ENCODE measurements around the gene VSTM4.

VSTM4 gene

DNA sequence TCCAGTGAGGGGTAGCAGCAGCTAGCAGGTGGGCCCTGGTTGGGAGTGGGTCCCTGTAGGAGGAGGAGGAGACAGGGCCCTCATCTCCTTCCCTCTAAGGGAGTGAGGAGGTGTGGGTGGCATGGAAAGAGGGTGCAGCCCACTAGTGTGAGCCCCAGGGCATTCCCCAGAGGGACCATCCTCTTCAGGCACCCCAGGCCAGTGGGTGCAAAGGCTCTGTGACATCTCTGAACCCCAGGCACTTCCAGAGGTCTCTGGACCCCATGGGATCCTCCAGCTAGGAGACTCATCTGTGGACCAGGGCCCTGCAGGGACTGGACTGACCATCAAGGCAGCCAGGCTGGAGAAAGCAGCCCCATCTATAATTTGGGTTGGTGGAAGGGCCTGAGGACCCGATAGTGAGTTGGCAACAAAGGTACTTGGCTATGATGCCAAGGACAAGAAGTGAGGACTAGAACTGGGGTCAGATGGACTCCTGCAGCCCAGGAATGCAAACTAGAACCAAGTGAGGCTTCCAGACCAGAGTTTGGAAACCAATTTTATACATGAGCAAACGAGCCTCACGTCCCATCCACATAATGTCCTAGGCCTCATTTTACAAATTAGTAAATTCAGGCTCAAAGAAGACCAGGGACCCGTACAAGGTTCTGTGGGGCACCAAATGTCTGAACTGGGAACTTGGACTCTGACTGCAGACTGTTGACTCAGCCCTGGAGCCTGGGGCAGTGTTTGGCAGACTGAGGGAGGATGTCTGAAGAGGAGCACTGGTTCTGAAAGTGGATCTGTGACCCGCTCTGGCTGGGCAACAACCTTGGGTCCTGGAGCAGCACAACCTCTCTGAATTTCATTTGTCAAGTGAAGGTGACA lies 1.4 kb upstream of the VSTM4 start:
- DNase-seq (ENCODE audit: low spot score) = peak; percentile 48

DNA sequence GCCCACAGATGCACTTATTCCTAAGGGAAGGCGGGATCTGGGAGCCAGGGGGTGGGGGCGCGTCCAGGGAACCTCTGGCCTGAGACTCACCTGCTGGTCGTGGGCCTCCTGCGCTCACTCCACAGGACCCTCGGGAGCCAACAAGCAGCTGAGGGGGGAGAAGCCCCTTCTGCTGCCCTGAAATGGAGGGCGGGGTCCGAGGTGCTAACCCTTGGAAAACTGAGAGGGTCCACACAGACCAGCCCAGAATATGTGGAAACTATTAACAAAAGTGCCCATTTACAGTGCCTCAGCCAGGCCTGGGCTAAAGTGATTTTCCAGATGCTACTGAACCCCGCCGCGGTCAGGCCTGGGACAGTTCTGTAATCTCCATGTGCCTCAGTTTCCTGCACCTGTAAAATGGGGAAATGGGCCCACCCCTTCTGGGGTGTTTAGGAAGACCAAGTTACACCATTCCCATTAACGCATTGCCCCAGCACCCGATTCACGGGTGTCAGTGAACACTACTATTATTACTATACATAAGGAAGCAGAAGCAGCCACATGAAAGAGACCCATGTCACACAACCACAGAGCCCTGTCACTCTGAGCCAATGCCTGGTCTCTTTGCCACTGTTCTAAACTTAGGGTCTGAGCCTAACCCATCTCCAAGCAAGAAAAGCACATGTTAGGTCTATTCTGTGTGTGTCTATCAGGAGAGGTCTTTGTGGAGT lies 630 bp upstream of the VSTM4 start:
- DNase-seq (ENCODE audit: low spot score) = peak; percentile 31

DNA sequence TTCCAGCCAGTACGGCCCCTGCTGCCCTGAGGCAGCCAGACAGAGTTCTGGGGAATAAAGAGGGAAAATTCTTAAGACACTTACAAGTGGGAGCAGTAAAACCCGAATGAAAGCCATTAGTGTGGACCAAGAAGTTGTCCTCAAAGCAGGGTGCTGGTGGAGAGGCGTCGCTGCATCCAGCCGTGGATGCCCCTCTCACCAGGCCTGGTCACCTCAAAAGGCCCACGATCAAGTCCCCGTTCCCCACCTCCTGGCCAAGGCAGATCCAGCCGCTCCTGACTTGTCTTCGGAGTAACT lies 656 bp downstream of the VSTM4 start:
- peak; percentile 78 for DNase-seq (ENCODE audit: low spot score)

DNA sequence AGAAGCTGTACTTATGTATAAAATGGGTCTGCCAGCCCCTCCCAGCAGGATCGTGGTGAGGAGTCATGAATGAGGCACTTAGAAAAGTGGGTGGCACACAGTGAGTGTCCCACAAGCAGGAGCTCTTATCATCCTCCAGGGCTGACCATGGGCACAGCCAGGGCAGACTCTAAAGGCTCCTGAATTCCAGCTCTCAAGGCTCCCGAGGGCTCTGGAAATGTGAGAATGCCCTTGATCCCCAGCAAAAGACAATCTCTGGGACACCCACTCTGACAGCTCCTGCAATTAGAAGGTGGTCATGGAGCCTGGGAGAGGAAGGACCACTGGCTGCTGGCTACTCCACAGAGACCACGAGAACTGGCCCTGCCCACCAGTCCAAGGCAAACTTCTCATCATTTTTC lies 1.6 kb downstream of the VSTM4 start:
- peak; percentile 55 for DNase-seq (ENCODE audit: low spot score)

DNA sequence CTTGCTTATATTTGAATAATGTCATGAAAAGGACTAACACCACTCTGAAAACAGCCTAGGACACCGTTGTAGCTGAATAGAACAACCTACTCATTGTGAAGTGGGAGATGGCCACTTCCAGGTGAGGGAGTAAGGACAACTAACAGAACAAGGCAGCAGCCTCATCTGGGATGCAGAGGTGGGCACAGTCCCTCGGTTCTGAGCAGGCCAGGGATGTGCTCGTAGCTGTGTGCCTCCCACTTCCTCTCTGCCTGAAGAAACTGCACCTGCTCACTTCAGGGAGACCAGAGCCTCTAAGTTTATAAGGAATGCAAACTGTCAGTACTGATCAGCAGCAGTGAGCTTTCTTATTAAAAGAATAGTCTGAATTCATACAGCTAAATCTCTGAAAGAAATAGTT lies 2.5 kb downstream of the VSTM4 start:
- no peak for DNase-seq (ENCODE audit: low spot score)

DNA sequence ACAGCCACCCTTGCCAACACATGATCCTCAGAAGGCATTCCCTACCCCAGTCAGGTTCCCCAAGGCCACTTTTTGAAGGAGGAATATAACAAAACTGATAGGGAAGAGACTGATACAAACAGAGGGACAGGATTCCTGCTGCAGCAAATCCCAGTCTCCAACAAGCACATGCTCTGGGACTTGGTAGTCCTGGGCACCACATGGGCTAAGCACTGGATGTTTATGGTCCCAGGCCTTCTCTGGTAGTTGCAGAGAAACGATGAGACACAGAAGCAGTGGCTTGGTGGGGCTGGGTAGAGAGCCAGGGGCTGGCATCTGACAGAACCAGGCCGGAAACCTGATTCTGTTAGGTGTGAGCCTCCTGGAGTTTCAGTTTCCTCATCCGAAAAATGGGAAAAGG lies 3.2 kb downstream of the VSTM4 start:
- DNase-seq (ENCODE audit: low spot score) = no peak

DNA sequence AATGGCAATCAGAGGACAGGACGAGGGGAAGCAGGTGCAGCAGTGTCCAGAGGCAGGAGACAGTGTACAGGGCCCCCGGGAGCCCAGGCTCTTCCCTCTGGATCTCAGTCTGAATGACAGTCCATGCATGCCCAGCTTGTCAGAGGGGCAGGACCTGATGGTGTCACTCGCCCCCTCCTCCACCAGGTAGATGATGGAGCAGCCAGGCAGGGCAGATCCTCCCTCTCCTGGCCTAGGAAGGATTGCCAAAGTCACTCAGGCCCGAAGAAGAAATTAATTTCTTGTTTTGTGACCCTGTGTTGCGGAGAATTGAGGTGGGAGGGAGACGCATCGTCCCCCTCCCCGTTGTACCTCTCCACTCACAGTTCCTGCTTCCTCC lies 4.0 kb downstream of the VSTM4 start:
- DNase-seq (ENCODE audit: low spot score) = peak; percentile 30

DNA sequence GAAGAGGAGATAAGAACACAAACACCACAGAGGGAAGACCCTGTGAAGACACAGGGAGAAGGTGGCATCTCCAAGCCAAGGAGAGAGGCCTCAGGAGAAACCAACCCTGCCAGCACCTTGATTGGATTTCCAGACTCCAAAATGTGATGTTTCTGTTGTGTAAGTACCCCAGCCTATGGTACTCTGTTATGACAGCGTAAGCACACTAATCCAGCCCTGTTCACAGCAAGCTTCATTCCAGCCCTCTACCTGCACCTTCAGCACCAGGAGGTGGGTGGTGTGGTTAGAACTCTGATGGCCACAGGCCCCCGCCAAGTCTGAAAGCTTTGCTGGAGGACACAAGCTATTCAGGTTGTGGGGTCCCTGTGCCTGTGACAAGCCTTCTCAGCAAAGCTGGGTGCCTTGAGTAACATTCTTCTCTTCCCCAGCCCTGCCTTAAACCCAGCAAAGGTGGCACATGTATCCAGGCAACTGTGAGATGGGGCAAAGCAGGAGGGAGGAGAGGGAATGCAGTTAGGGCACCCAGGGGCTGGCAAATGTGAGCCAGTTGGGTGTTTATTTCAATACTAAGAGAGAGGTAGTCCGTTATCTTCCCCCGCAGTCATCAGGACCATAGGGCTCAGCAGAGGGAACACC lies 4.5 kb downstream of the VSTM4 start:
- peak; percentile 34 for DNase-seq (ENCODE audit: low spot score)

DNA sequence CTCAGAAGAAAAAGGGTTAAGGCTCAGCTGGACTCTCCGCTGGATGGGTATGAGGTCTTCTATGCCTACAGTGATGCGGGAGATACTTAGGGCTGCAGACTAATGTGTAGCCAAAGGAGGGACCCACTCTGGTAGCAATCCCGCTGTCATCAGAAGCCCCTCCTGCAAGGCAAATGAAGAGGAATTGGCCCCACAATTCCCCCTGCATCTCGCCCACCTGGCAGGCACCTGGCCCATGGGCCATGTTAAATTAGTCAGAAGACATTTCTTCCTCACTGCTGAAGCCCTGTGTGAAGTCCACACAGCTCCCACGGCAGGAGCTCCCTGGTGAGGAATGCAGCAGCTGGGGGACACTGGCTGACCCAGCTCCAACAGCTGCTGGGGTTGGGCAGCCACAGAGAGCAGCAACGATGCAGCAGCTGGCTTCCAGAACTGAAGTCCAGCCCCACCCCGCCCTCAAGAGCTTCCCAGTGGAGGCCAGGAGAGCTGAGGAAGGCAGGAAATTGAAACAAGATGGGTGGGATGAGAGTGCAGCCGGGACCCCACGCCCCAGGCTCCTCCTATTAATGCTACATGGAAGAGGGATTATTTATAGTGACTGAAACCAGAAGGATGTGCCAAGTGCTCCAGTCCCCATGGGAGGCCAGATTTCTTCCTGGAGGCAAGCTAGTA lies 5.5 kb downstream of the VSTM4 start:
- DNase-seq (ENCODE audit: low spot score) = peak; percentile 90

DNA sequence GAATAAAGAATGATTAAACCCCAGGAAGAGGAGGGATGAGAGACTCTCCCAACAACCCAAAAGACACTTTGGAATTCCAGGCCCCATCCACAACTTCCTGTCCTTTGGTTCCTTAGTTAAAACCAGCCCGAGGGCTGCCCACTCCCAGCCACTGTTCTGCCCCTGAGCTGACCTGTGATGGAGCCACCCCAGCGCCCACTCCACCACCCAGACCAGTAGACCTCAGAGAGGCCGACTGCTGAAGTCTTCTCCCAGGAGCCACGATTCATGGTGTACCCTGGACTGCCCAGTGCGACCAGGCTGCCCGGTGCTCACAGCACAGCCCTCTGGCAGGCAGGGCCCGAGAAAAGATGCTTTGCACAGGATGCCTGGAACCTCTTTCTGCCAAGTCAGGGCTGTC lies 6.7 kb downstream of the VSTM4 start:
- peak; percentile 44 for DNase-seq (ENCODE audit: low spot score)

DNA sequence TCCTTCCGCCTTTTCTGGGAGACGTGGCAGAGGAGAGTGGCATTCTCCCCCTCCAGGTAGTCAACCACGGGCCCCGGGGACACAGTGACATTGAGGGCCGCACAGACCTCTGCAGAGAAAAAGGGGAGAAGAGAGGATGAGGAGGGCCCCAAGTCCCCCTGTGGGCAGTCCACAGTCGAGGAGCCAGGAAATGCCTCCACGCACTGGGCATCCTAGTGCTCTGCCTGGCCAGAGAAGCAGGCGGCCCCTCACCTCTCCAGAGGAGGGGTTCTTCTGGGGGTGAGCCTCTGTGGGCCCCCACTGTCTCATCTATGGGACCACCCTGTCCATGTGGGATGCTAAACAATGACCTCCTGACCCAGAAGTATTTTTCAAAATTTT lies 7.4 kb downstream of the VSTM4 start:
- DNase-seq (ENCODE audit: low spot score) = peak; percentile 55

DNA sequence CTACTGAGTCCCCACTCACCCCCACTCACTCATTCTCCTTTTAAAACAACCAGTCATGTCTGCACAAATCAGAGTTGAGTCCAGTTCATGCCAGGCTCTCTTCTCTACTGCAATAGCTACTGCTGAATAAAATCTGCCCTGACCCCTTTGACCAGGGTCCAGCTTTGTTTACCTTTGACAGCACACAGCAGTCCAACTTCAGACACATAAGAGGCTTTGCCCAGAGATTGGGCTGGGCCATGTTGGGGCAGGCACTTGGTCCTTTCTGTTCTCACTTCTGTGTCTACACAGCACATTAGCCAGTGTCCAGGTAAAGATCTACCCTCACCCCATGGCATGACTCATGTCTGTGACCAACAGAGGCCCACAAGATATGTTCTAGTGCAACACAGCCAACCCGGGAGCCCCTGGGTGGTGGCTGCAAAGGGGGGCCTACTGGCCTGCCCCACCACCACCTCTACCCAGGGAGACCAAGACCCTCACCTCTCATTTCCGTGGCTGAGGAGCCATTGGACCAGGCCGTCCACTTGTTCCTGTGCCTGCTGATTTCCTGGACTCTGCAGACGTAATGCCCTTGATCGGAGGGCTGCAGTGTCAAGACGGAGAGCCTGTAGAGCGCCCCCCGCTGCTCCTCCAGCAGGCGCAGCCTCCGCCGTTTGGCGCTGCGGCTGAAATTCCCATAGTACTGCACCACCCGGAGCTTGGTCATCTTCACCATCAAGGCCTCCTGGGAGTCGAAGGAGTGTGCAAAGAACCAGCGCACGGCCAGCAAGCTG lies 8.0 kb downstream of the VSTM4 start:
- DNase-seq (ENCODE audit: low spot score) = no peak

DNA sequence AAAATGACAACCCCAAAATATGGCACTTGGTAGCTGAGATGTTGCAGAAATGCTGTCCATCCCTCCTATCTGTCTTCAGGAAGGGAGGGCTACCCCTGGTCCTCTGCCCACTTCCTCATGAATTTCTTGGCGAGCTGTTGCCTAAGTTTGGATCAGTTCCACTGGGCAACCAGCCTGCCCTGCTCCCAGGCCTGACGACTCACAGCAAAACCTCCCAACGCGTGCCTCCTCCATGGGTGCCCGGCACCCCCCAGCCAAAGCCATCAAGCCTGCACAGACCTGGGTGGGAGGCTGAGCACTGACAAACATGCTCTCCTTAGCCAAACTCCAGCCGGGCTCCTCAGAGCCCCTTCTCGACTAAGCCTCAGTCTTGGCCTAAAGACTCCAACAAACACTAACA lies 8.9 kb downstream of the VSTM4 start:
- peak; percentile 63 for DNase-seq (ENCODE audit: low spot score)

DNA sequence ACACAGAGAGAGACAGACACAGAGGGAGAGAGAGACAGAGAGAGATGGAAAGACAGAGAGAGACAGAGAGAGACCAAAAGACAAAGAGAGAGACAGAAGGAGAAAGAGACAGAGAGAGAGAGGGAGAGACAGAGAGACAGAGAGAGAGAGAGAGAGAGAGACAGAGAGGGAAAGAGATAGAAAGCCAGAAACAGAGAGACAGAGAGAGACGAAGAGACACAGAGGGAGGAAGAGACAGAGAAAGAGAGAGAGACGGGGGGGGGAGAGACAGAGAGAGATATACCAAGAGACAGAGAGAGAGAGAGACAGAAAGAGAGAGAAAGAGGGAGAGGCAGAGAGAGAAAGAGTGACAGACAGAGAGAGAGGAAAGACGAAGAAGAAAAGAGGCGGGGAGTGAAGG lies 10.2 kb downstream of the VSTM4 start:
- DNase-seq (ENCODE audit: low spot score) = no peak

DNA sequence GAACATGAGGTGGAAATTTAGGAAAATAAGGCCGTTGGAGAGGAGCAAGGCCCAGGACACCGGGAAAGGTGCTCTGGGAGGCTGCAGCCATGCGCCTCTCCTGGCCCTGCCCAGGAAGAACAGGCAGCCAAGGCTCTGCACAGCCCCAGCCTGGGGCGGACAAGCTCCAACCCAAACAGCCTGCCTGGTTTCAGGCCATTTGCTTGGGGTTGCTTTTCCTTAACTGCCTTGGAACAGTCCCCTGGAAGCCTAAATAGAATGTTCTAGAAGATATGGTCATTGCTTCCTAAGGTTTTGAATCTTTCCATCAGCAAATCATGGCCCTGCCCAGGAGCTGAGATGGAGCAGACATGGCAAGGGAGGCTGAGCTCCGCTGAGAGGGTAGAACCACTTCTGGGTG lies 11.0 kb downstream of the VSTM4 start:
- peak; percentile 48 for DNase-seq (ENCODE audit: low spot score)

DNA sequence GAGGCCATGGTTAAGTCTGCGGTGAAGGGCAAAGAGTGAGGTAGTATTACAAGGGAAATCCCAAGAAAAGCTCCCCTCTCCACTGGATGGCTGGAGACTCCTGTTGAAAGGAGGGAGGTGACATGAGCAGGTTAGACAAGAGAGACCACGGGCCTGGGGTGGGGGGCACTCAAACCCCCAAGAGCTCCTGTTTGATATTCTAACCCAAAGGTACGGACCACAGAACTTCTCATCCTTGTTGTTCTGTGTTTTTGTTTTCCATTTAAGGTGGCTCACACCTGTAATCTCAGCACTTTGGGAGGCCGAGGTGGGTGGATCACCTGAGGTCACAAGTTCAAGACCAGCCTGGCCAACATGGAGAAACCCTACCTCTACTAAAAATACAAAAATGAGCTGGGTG lies 11.6 kb downstream of the VSTM4 start:
- no peak for DNase-seq (ENCODE audit: low spot score)

DNA sequence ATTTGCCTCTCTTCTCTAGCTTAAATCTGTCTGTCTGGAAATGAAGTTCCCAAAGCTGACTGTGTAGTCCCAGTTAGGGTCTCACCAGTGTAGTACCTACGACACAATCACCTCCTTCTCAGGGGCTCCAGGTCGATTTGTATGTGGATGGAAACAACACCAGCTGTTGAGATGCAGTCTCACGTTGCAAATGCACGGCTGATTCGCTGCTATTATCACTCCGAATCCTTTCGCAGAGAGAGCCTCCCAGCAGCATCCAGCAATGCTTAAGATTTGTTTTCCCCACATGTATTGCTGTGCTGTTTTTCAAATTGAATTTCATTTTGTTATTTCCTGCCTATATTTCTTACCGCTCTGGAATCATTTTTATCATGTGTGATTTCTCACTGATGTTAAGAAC lies 16.3 kb downstream of the VSTM4 start:
- peak; percentile 38 for DNase-seq (ENCODE audit: low spot score)

DNA sequence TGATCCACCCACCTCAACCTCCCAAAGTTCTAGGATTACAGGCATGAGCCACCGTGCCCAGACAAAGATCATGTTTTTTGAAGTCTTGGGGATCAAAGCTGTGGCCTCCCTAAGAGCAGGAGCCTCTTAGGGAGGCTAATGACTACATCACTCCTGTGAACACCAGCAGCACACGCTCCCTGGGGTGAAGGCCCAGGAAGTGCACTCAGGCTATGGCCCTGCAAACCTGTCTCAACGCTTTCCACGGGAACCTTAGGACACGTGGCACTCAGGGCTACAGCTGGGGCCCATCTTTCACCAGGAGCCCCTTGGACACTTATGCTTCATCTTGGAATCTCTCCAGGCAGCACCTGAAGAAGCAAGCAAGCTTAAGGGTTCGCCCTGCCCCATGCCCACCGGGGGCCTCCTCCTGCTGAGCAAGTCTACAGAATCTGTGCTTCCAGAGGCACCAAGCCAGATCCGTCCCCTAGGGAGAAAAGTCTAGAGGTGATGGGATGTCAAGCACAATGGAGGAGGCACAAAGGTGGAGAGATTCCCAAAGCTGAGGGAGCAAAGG lies 18.4 kb downstream of the VSTM4 start:
- no peak for DNase-seq (ENCODE audit: low spot score)

DNA sequence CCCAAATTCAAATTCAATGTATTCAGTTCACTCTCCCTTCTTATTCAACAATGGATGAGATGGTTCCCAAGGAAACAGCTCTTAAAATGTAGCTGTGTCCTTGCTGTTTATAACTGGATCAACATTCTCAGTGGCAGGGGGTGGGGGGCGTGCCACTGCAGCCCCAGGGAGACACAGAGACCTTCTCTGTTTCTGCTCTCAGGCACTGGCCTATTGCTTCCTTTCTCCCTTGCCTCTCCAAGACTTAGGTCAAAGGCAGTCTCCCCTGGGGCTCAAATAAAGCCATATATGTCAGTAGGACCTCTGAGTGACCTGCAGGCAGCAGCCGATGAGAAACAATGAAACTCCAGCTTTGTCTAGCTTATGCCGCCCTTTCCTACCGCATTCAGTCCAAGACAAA lies 20.7 kb downstream of the VSTM4 start:
- DNase-seq (ENCODE audit: low spot score) = no peak

DNA sequence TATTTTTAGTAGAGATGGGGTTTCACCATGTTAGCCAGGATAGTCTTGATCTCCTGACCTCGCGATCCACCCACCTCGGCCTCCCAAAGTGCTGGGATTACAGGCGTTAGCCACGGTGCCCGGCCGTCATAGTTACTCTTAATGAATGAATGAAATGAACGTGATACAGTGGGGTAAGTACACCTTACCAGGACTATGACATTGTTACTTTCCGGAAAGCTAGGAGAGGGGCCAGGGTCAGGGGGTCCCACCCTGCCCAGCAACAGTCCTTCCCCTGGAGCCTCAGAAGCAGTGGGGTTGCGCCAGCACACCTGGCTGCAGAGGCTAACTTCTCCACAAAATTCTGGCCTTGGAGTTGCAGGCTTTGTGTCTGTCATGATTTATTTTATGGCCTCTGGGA lies 21.4 kb downstream of the VSTM4 start:
- no peak for DNase-seq (ENCODE audit: low spot score)

DNA sequence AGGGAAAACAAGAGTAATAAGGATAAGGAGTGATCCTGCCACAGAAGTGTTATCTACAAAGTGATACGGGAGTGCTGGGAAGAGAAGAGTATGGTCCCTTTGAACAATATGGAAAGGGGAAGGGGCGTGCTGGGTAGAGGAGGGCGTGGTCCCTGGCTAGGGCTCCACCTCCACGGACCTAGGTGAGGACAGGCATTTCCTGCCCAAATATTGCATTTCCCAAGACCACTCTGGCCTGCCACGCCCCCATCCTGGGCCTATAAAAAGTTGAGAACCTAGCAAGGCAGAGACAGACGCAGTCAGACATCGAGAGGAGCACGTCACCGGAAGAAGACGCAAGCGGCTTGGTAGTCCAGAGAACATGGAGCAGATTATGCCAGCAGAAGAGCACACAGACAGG lies 22.8 kb downstream of the VSTM4 start:
- peak; percentile 40 for DNase-seq (ENCODE audit: low spot score)

Measured in left forelimb (tissue), 1 donor.